AG04449 (cell line): ENCODE results near the gene INTS1.

Source experiments
- CTCF ChIA-PET: fragments of 350-600 bp; formaldehyde crosslinking; extraction: SDS; loops from one replicate; lab custom pipeline; 2021; ENCODE audit warnings: antibody characterized with exemption; lab: Yijun Ruan, JAX
- POLR2A ChIA-PET: fragments of 400-600, 350-600 bp; formaldehyde crosslinking; extraction: SDS; loops from one replicate; lab custom pipeline; 2020; ENCODE audit warnings: antibody characterized with exemption, inconsistent platforms; lab: Yijun Ruan, JAX
- DNase-seq: peaks from one replicate; pipeline ENCODE4 v3.0.0-alpha.2; 2010; ENCODE audit warnings: low read depth, low spot score
- H3K4me3 ChIP-seq: 2 replicates; pipeline ENCODE4 v1.5.1; 2011; ENCODE audit warnings: low read depth, mild to moderate bottlenecking, control low read depth, low read length
- CTCF ChIP-seq: IDR thresholded peaks from one replicate; pipeline ENCODE4 v1.5.1; 2011; ENCODE audit warnings: mild to moderate bottlenecking, moderate library complexity, low read length, control low read depth, inconsistent platforms; ENCODE audit not compliant: insufficient read depth; ENCODE audit errors: missing control alignments

The INTS1 gene

DNA sequence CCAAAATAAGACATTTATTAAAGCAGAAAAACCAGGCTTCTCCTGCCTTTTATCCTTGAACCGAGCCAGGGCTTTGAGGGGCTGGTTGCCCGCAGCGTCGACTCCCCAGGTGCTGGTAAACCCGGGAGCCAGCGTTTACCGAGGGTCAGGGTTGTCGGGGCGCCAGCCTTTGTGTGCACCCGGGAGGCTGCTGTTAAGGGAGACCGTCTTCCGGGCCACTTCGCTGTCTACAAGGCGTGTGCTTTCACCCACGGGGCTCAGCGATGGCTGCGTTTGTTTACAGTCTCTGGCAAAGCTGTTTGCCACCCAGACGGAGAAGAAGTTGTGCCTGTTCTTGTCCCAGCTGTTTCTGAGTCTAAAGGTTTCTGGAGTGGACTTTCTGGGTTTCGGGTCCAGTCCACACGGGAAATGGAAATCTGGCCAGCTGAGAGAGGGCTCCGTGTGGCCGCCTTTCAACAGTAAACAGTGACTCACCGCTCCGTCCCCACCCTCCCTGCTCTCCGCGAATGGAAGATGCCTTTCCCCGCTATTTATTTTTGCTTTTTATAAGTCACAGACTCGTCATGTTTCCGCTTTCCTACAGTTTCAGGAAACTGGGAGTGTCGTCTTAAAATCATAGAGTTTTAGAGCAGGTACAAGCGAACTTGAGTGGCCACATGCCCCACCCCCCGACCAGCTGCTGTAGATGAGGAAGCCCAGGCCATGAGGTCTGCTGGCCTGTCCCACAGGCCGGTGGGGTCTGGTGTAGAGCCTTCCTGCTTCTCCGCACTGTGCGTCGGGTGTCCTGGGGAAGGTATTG lies 28.5 kb upstream of the INTS1 start:
- TF ChIP-seq CTCF: no peak
- ChIA-PET CTCF (interaction anchor here (2.1 kb wide), 1 partner anchor 22 kb away, joined by 5 read pairs; no protein-coding TSS in a partner anchor), POLR2A (no interaction called here)
- H3K4me3 ChIP-seq: peak overlapping the region; percentile 67
- peak; percentile 63 for DNase-seq

DNA sequence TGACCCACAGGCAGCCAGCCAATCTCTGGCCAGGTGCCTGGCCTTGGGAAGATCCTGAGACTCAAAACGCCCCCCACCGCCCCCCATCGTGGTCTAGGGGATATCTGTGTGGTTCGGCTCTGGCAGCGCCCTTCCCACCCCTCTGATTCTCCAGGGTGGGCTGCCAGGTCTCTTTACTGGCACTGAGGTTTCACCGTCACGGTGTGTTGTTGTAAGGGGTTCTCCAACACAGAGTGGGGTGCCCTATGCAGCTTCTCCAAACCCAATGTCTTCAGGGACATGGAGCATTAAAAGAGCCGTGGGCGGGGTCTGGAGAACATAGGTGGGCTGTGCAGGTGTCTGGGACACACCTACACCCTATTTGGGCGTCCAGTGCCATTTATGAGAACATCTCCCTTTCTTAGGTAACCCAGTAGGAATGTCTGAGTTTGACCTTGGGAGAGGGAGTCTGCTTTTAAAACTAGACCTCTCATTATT lies 27.8 kb upstream of the INTS1 start:
- TF ChIP-seq CTCF: no peak
- CTCF ChIA-PET: interaction anchor here (2.1 kb wide), 1 partner anchor 23 kb away, joined by 5 read pairs; no protein-coding TSS in a partner anchor
- POLR2A ChIA-PET: no interaction called here
- no peak for DNase-seq
- peak overlapping the region; percentile 67 for H3K4me3 ChIP-seq

- no peak for TF ChIP-seq CTCF
- peak overlapping the region; percentile 67 for H3K4me3 ChIP-seq
- POLR2A ChIA-PET: no interaction called here
- DNase-seq: no peak
- CTCF ChIA-PET: no interaction called here
These were observed 27.2 kb upstream of the INTS1 start for GRCh38 chr7:1531263-1531978.

DNA sequence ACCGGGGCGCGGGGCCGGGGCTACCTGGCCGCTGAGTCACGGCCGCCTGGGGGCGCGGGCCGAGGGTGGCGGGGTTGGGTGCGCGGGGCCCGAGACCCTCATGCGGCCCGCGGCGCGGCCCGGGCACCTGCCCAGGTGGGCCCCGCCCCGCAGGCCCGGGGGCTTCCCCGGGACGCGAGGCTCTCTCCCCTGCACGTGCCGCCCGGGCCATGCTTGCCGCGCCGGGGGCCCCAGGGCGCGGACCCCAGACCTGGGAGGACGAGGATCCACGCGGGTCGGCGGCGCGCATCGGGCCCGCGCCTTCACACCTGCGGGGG lies 26.7 kb upstream of the INTS1 start:
- CTCF ChIA-PET: no interaction called here
- H3K4me3 ChIP-seq: peak overlapping the region; percentile 67

GRCh38 chr7:1529383-1530116 lies 25.4 kb upstream of the INTS1 start:
- no peak for DNase-seq
- POLR2A ChIA-PET: interaction anchor here (0.6 to 0.7 kb wide), 2 partner anchors 11 to 18 kb away, joined by 3 read pairs; no protein-coding TSS in a partner anchor
- no peak overlapping the region for H3K4me3 ChIP-seq
- no peak for TF ChIP-seq CTCF
- CTCF ChIA-PET: interaction anchor here (1.2 kb wide), 1 partner anchor 25 kb away, joined by 3 read pairs; the partner anchor contains the start of gene INTS1

More for the DNA sequence above, 26.7 kb upstream of the INTS1 start:
- DNase-seq: no peak
- POLR2A ChIA-PET: no interaction called here
- no peak for TF ChIP-seq CTCF
